Endothelial cell of umbilical vein (primary cell): ENCODE measurements around the gene IKZF1.

Source experiments
- CTCF ChIP-seq, 2 donors: IDR thresholded peaks; 1 replicate in 1 of 2; 2 replicates in 1 of 2; pipeline ENCODE4 v1.5.1; 2011; ENCODE audit warnings: low read length in 2 of 2, mild to moderate bottlenecking in 2 of 2, moderate library complexity in 2 of 2, control low read depth in 1 of 2, inconsistent platforms in 1 of 2, low read depth in 1 of 2; ENCODE audit not compliant: insufficient read depth in 1 of 2; ENCODE audit errors: extremely low read depth in 1 of 2
- EZH2 ChIP-seq: IDR thresholded peaks from 2 replicates; pipeline ENCODE4 v1.6.1; 2012; ENCODE audit warnings: borderline replicate concordance, low read depth, mild to moderate bottlenecking, moderate library complexity, low read length, inconsistent platforms; ENCODE audit not compliant: severe bottlenecking
- JUN ChIP-seq: IDR thresholded peaks from 2 replicates; pipeline ENCODE4 v1.6.1; 2011; ENCODE audit warnings: borderline replicate concordance, low read depth; ENCODE audit not compliant: insufficient read length, insufficient read depth
- MAX ChIP-seq: IDR thresholded peaks from 2 replicates; pipeline ENCODE4 v1.6.1; 2011; ENCODE audit not compliant: insufficient read depth, insufficient read length
- MYC ChIP-seq: IDR thresholded peaks from one replicate; pipeline ENCODE4 v1.6.1; 2011; ENCODE audit warnings: mild to moderate bottlenecking, low read depth, low read length
- POLR2A ChIP-seq: IDR thresholded peaks from 2 replicates; pipeline ENCODE4 v1.6.1; 2012; ENCODE audit warnings: low read depth, mild to moderate bottlenecking, control low read depth, low read length
- POLR2AphosphoS5 ChIP-seq: IDR thresholded peaks from 2 replicates; pipeline ENCODE4 v1.6.1; 2012; ENCODE audit warnings: low read depth, mild to moderate bottlenecking, control low read depth, low read length, moderate library complexity; ENCODE audit not compliant: insufficient read depth

GRCh38 chr7:50352751-50353150 lies 48.2 kb downstream of the IKZF1 start:
- TF ChIP-seq CTCF (IDR thresholded peaks at IDR 0.05; ENCODE audit: extremely low read depth in 1 of 2, insufficient read depth in 1 of 2, low read depth in 1 of 2, low read length in 2 of 2): no peak
- TF ChIP-seq POLR2A: no peak
- no peak for TF ChIP-seq POLR2AphosphoS5
- no peak for TF ChIP-seq JUN
- TF ChIP-seq MAX: no peak
- TF ChIP-seq EZH2: no peak
- TF ChIP-seq MYC: no peak
